ENCODE data around the gene UQCR10. TPM values are rescaled to one million over a fixed set of nuclear protein-coding genes. Genes with fewer than 3 reads are reported as not detected.

UQCR10 gene
- total RNA-seq, 1 experiment from 2014 or later: 74.1 TPM

- H3K9ac ChIP-seq (ENCODE audit: low read length): no peak overlapping the region
- no peaks in the 10 kb centered on the region for H3K79me2 ChIP-seq (ENCODE audit: low read length)
- peak; percentile 77 for DNase-seq
Observed at GRCh38 chr22:29733362-29734201, 33.6 kb upstream of the UQCR10 start.

GRCh38 chr22:29734406-29734805, 32.8 kb upstream of the UQCR10 start:
- Histone ChIP-seq H3K36me3 (ENCODE audit: insufficient read depth, low read length) (no peaks in the 10 kb centered on the region), H4K20me1 (ENCODE audit: insufficient read depth, low read depth, low read length) (0 out of 2 replicates have a peak, but pooled peaks cover 3% of the 10 kb centered on the region), H3K27ac (ENCODE audit: low read length) (no peak overlapping the region), H3K9me3 (ENCODE audit: low read length) (no peaks in the 10 kb centered on the region), H2AFZ (ENCODE audit: low read length) (no peak overlapping the region), H3K27me3 (ENCODE audit: low read length) (no peaks in the 10 kb centered on the region), H3K4me2 (ENCODE audit: low read depth, low read length, poor library complexity, severe bottlenecking) (no peak overlapping the region), H3K9me2 (replicated peaks; ENCODE audit: insufficient read depth, low read length) (no peaks in the 10 kb centered on the region), H3K9ac (ENCODE audit: low read length) (no peak overlapping the region), H3K4me3 (ENCODE audit: low read length) (no peak overlapping the region), H3K79me2 (ENCODE audit: low read length) (no peaks in the 10 kb centered on the region), H3K4me1 (ENCODE audit: low read length) (peaks cover 14% of the 10 kb centered on the region)
- DNase-seq: no peak

More at GRCh38 chr22:29733362-29734201, 33.6 kb upstream of the UQCR10 start:
- Histone ChIP-seq H3K9me3 (ENCODE audit: low read length) (no peaks in the 10 kb centered on the region), H3K4me1 (ENCODE audit: low read length) (peaks cover 14% of the 10 kb centered on the region), H3K9me2 (replicated peaks; ENCODE audit: insufficient read depth, low read length) (no peaks in the 10 kb centered on the region), H3K27me3 (ENCODE audit: low read length) (no peaks in the 10 kb centered on the region), H4K20me1 (ENCODE audit: insufficient read depth, low read depth, low read length) (0 out of 2 replicates have a peak, but pooled peaks cover 5% of the 10 kb centered on the region), H3K36me3 (ENCODE audit: insufficient read depth, low read length) (no peaks in the 10 kb centered on the region), H3K27ac (ENCODE audit: low read length) (no peak overlapping the region), H3K4me2 (ENCODE audit: low read depth, low read length, poor library complexity, severe bottlenecking) (peak overlapping the region; percentile 29), H2AFZ (ENCODE audit: low read length) (no peak overlapping the region), H3K4me3 (ENCODE audit: low read length) (no peak overlapping the region)

GRCh38 chr22:29734838-29735237, 32.3 kb upstream of the UQCR10 start:
- H3K27ac ChIP-seq (ENCODE audit: low read length): no peak overlapping the region
- H3K79me2 ChIP-seq (ENCODE audit: low read length): no peaks in the 10 kb centered on the region
- no peaks in the 10 kb centered on the region for H3K9me2 ChIP-seq (replicated peaks; ENCODE audit: insufficient read depth, low read length)
- H3K9me3 ChIP-seq (ENCODE audit: low read length): no peaks in the 10 kb centered on the region
- H3K9ac ChIP-seq (ENCODE audit: low read length): no peak overlapping the region
- H3K27me3 ChIP-seq (ENCODE audit: low read length): no peaks in the 10 kb centered on the region
- H3K4me2 ChIP-seq (ENCODE audit: low read depth, low read length, poor library complexity, severe bottlenecking): no peak overlapping the region
- H3K36me3 ChIP-seq (ENCODE audit: insufficient read depth, low read length): no peaks in the 10 kb centered on the region
- H2AFZ ChIP-seq (ENCODE audit: low read length): no peak overlapping the region
- H3K4me1 ChIP-seq (ENCODE audit: low read length): peaks cover 14% of the 10 kb centered on the region
- H3K4me3 ChIP-seq (ENCODE audit: low read length): no peak overlapping the region
- DNase-seq: no peak
- 0 out of 2 replicates have a peak, but pooled peaks cover 3% of the 10 kb centered on the region for H4K20me1 ChIP-seq (ENCODE audit: insufficient read depth, low read depth, low read length)

GRCh38 chr22:29735416-29735815, 31.8 kb upstream of the UQCR10 start:
- Histone ChIP-seq H4K20me1 (ENCODE audit: insufficient read depth, low read depth, low read length) (0 out of 2 replicates have a peak, but pooled peaks cover 3% of the 10 kb centered on the region), H3K27me3 (ENCODE audit: low read length) (no peaks in the 10 kb centered on the region), H3K36me3 (ENCODE audit: insufficient read depth, low read length) (no peaks in the 10 kb centered on the region), H3K9me2 (replicated peaks; ENCODE audit: insufficient read depth, low read length) (no peaks in the 10 kb centered on the region), H3K4me2 (ENCODE audit: low read depth, low read length, poor library complexity, severe bottlenecking) (no peak overlapping the region), H2AFZ (ENCODE audit: low read length) (no peak overlapping the region), H3K4me3 (ENCODE audit: low read length) (no peak overlapping the region), H3K9ac (ENCODE audit: low read length) (no peak overlapping the region), H3K9me3 (ENCODE audit: low read length) (no peaks in the 10 kb centered on the region), H3K4me1 (ENCODE audit: low read length) (peaks cover 14% of the 10 kb centered on the region), H3K79me2 (ENCODE audit: low read length) (no peaks in the 10 kb centered on the region), H3K27ac (ENCODE audit: low read length) (no peak overlapping the region)
- DNase-seq: no peak

- Histone ChIP-seq H3K36me3 (ENCODE audit: insufficient read depth, low read length) (no peaks in the 10 kb centered on the region), H3K27ac (ENCODE audit: low read length) (no peak overlapping the region), H4K20me1 (ENCODE audit: insufficient read depth, low read depth, low read length) (0 out of 2 replicates have a peak, but pooled peaks cover 3% of the 10 kb centered on the region), H3K9me2 (replicated peaks; ENCODE audit: insufficient read depth, low read length) (no peaks in the 10 kb centered on the region), H3K4me1 (ENCODE audit: low read length) (peaks cover 14% of the 10 kb centered on the region), H3K9ac (ENCODE audit: low read length) (no peak overlapping the region), H3K27me3 (ENCODE audit: low read length) (no peaks in the 10 kb centered on the region), H2AFZ (ENCODE audit: low read length) (no peak overlapping the region), H3K4me3 (ENCODE audit: low read length) (no peak overlapping the region), H3K79me2 (ENCODE audit: low read length) (no peaks in the 10 kb centered on the region), H3K4me2 (ENCODE audit: low read depth, low read length, poor library complexity, severe bottlenecking) (no peak overlapping the region), H3K9me3 (ENCODE audit: low read length) (no peaks in the 10 kb centered on the region)
- DNase-seq: no peak
Observed at GRCh38 chr22:29737251-29738117, 29.7 kb upstream of the UQCR10 start.

GRCh38 chr22:29738118-29738815, 28.9 kb upstream of the UQCR10 start:
- H4K20me1 ChIP-seq (ENCODE audit: insufficient read depth, low read depth, low read length): 0 out of 2 replicates have a peak, but pooled peaks cover 3% of the 10 kb centered on the region
- H3K9ac ChIP-seq (ENCODE audit: low read length): no peak overlapping the region
- H3K79me2 ChIP-seq (ENCODE audit: low read length): no peaks in the 10 kb centered on the region
- H3K36me3 ChIP-seq (ENCODE audit: insufficient read depth, low read length): no peaks in the 10 kb centered on the region
- H3K27me3 ChIP-seq (ENCODE audit: low read length): no peaks in the 10 kb centered on the region
- H3K27ac ChIP-seq (ENCODE audit: low read length): no peak overlapping the region
- no peaks in the 10 kb centered on the region for H3K9me2 ChIP-seq (replicated peaks; ENCODE audit: insufficient read depth, low read length)
- H3K4me3 ChIP-seq (ENCODE audit: low read length): no peak overlapping the region
- peaks cover 11% of the 10 kb centered on the region for H3K4me1 ChIP-seq (ENCODE audit: low read length)
- no peaks in the 10 kb centered on the region for H3K9me3 ChIP-seq (ENCODE audit: low read length)
- H2AFZ ChIP-seq (ENCODE audit: low read length): no peak overlapping the region
- DNase-seq: no peak
- H3K4me2 ChIP-seq (ENCODE audit: low read depth, low read length, poor library complexity, severe bottlenecking): no peak overlapping the region

- H3K9me2 ChIP-seq (replicated peaks; ENCODE audit: insufficient read depth, low read length): no peaks in the 10 kb centered on the region
- H3K9me3 ChIP-seq (ENCODE audit: low read length): no peaks in the 10 kb centered on the region
- H3K4me1 ChIP-seq (ENCODE audit: low read length): no peaks in the 10 kb centered on the region
- no peaks in the 10 kb centered on the region for H4K20me1 ChIP-seq (ENCODE audit: insufficient read depth, low read depth, low read length)
- H3K36me3 ChIP-seq (ENCODE audit: insufficient read depth, low read length): no peaks in the 10 kb centered on the region
- no peak overlapping the region for H3K9ac ChIP-seq (ENCODE audit: low read length)
- H3K27me3 ChIP-seq (ENCODE audit: low read length): no peaks in the 10 kb centered on the region
- H3K79me2 ChIP-seq (ENCODE audit: low read length): no peaks in the 10 kb centered on the region
- DNase-seq: no peak
- H2AFZ ChIP-seq (ENCODE audit: low read length): no peak overlapping the region
- no peak overlapping the region for H3K27ac ChIP-seq (ENCODE audit: low read length)
- H3K4me3 ChIP-seq (ENCODE audit: low read length): no peak overlapping the region
- no peak overlapping the region for H3K4me2 ChIP-seq (ENCODE audit: low read depth, low read length, poor library complexity, severe bottlenecking)
Observed at GRCh38 chr22:29739346-29739875, 27.8 kb upstream of the UQCR10 start.

All from Karpas-422 (cell line).